Right renal cortex interstitium (tissue), 3 donors: Measurements from ENCODE around the gene ZC2HC1C. TPM values are rescaled to one million over a fixed set of nuclear protein-coding genes. Genes with fewer than 3 reads are reported as not detected.
"Not testable (repeated sequence)": the region's sequence is repeated elsewhere in the genome, so short reads cannot be mapped to it uniquely, and the experiment has no call there.

Experiments
- DNase-seq, 3 donors: peaks; one replicate each; pipeline ENCODE4 v3.0.0-alpha.2; 2013; ENCODE audit warnings: low read depth in 3 of 3, low spot score in 2 of 3
- polyA plus RNA-seq, 3 donors: library from polyadenylated mRNA; unstranded; fragments of 120-200 nt; gene quantifications; one replicate each; pipeline ENCODE4 v1.2.1, GENCODE V29; 2013; ENCODE audit not compliant: insufficient read length in 3 of 3

Gene ZC2HC1C
- polyA plus RNA-seq, 3 donors, result 7.3 to 9.9 (median 9.0) TPM

GRCh38 chr14:75053396-75054291, 15.8 kb upstream of the ZC2HC1C start:
- DNase-seq, result no peak

GRCh38 chr14:75054421-75054820, 15.0 kb upstream of the ZC2HC1C start:
- DNase-seq, result no peak

GRCh38 chr14:75059642-75060041, 9.8 kb upstream of the ZC2HC1C start:
- no peak for DNase-seq

GRCh38 chr14:75060420-75060819, 9.0 kb upstream of the ZC2HC1C start:
- no peak for DNase-seq

- no peak for DNase-seq
Observed at GRCh38 chr14:75063013-75063412, 6.4 kb upstream of the ZC2HC1C start.

- DNase-seq, result peak; percentile 78 to 84 (median 78)
Observed at GRCh38 chr14:75063491-75064204, 5.8 kb upstream of the ZC2HC1C start, which contains the start of gene ACYP1. ACYP1 (minus strand) TSS chr14:75064024; CDS start chr14:75063553, 471 bp downstream.

GRCh38 chr14:75064205-75064567, 5.3 kb upstream of the ZC2HC1C start:
- DNase-seq, result no peak

- no peak for DNase-seq
Observed at GRCh38 chr14:75066691-75067090, 2.8 kb upstream of the ZC2HC1C start.

- no peak for DNase-seq
Observed at GRCh38 chr14:75067212-75067611, 2.2 kb upstream of the ZC2HC1C start.

GRCh38 chr14:75067765-75068164, 1.7 kb upstream of the ZC2HC1C start:
- DNase-seq, result not testable (repeated sequence)

DNA sequence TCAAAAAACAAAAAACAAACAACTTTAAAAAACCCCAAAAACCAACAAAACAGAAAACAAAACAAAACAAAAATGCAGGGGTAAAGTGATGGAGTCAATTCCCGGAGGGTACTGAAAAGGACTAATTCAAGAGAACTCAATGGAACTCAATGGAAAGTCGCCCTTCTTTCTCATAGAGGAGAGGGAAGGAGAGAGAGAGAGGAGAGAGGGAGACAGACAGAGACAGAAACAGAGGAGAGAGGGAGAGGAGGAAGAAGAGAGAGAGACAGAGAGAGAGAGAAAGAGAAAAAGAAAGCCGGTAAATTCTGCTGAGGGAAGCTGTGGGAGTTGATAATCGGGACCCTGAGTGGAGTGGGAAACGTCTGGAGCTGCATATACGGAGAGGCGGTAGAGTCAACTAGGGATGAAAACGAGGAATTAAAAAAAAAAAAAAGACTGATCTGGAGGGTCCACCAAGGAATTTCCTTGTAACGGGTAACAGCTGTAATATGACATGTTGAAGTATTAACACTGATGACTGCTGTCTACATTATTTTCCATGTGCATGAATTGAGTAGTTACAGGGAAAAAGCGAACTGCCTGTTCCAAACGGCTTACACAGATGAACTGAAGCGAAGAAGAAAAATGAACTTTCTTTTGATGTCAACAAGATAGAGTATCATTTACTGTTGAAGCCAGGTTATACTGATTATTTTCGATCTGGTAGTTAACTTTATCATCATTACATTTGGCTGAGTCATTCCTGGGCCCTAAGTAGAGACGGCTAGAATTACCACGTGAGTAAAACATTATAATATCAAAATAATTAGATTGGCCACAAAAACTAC, 934 bp upstream of the ZC2HC1C start:
- no peak for DNase-seq

GRCh38 chr14:75069811-75070145, 337 bp downstream of the ZC2HC1C start:
- no peak for DNase-seq

- no peak for DNase-seq
Observed at GRCh38 chr14:75070383-75070782, 942 bp downstream of the ZC2HC1C start.

DNA sequence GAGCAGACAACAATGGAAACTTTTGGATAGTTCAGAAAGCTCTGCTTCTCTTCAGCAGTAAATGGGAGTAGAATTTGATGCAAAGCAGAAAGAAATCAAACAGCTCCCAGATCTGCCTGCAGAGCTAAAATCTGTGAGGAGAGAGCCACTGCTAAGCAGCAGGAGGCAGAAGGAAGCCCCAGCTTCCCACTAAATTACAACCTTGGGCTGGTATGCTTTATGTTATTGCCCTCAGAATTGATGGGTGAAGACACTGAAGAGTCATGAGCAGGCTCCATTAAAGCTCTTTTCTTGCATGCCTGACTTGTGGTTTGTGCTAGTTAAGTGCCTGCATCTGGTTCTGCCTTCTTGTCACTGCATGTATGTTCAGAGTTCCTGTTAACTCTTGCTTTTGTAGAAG, 8.4 kb downstream of the ZC2HC1C start:
- no peak for DNase-seq

- DNase-seq, result no peak
Observed at GRCh38 chr14:75079521-75079920, 10.1 kb downstream of the ZC2HC1C start.

GRCh38 chr14:75081660-75082229, 12.3 kb downstream of the ZC2HC1C start:
- no peak for DNase-seq

- no peak for DNase-seq
Observed at GRCh38 chr14:75083271-75083670, 13.8 kb downstream of the ZC2HC1C start.

DNA sequence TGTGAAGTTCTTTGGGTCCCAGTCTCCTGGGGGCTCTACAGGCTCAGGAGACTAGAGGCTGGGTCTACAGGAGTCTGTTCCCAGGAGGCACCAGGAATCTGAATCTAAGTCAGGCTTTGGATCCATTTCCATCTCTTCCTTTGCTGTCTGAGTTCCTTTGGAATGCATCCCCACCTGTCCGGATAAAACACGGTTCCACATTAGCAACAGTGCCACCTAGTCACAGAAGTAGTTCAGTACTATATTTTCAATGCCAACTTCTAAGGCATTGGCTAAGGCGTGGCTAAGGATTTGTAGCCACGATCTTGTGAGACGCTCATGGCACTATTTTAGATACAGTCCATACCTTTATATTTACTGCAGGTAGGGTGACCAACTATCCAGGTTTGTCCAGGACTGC, 15.1 kb downstream of the ZC2HC1C start:
- no peak for DNase-seq

GRCh38 chr14:75088153-75088552, 18.7 kb downstream of the ZC2HC1C start:
- no peak for DNase-seq

DNA sequence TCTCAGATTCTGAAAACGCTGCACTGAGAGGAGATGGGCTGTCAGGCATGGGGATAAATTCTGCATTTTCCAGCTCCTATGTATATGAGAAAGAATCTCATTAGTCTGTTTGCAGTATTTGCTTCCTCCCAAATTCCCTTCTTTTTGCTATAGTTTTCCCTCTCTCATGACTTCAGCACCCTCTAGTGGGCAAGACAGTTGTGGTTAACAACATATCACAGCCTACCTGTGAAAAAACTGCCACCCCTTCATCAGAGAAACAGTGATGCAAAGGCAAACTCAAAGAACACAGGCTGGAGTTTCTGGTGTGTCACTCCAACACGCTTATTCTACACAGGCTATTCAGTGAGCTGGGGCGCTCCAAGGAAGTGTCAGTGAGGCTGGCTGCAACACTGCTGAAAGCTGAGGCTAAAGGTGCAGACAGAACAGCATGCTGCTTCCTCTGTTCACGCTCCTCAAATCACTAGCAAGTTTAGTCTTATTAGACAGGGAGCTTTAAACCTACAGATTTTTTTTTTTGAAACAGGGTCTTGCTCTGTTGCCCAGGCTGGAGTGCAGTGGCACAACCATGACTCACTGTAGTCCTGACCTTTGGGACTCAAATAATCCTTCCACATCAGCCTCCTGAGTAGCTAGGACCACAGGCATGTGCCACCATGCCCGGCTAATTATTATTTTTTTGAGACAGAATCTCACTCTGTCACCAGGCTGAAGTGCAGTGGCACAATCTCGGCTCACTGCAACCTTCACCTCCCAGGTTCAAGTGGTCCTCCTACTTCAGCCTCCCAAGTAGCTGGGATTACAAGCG, 19.3 kb downstream of the ZC2HC1C start:
- DNase-seq, result peak; percentile 31 to 53 (median 45)
